H1 (cell line): Measurements from ENCODE around the gene MED12L. TPM values are rescaled to one million over a fixed set of nuclear protein-coding genes. Genes with fewer than 3 reads are reported as not detected.

Experiments used
- RBBP5 ChIP-seq: IDR thresholded peaks from 2 replicates; pipeline ENCODE4 v1.7.1; 2012; ENCODE audit warnings: low read depth, mild to moderate bottlenecking, inconsistent platforms, low read length, moderate library complexity, borderline replicate concordance
- polyA plus RNA-seq, 7 experiments: library from polyadenylated mRNA; depleted of rRNA in 3 of 7; stranded (reverse) in 5 of 7; unstranded in 2 of 7; fragments of >200 nt in 5 of 7; fragments of 200-250 nt in 2 of 7; gene quantifications; 1 replicate in 5 of 7; 2 replicates in 1 of 7; 4 replicates in 1 of 7; pipeline versions ENCODE4 v1.2.1 to v1.2.3, GENCODE V29; 2011 to 2013; ENCODE audit warnings: missing spikeins in 2 of 7, mixed read lengths in 2 of 7
- total RNA-seq: library from RNA; stranded (reverse); fragmentation: NEBNext Ultra II Directional; extraction: Animal tissue kit (Norgen Biotek cat#: 25700); gene quantifications from 2 replicates; pipeline ENCODE4 v1.2.1, GENCODE V29; 2021

MED12L gene
- total and polyA plus RNA-seq, 2 of the 8 experiments (the other 6 are each of a cell fraction or from before 2014, with no cell fraction given), result 3.6 to 26.2 TPM

- TF ChIP-seq RBBP5, result no peak
Observed at GRCh38 chr3:151315846-151316245, 230.4 kb downstream of the MED12L start (continued).
